Karpas-422 (cell line): ENCODE data around the gene ELAVL1. TPM values are rescaled to one million over a fixed set of nuclear protein-coding genes. Genes with fewer than 3 reads are reported as not detected.

ENCODE experiments used
- DNase-seq: peaks from one replicate; pipeline ENCODE4 v3.0.0-alpha.2; 2015
- H2AFZ ChIP-seq: fragments of 200-600 bp; sonication (generic); 2 replicates; pipeline ENCODE4 v1.6.1; 2014; ENCODE audit warnings: antibody characterized with exemption, low read length, mixed read lengths
- H3K27ac ChIP-seq: fragments of 200-600 bp; sonication (generic); 2 replicates; pipeline ENCODE4 v1.5.1; 2014; ENCODE audit warnings: mild to moderate bottlenecking, low read length, moderate library complexity
- H3K27me3 ChIP-seq: fragments of 200-600 bp; sonication (generic); 2 replicates; pipeline ENCODE4 v1.6.1; 2014; ENCODE audit warnings: low read length, mixed read lengths
- H3K36me3 ChIP-seq: fragments of 200-600 bp; sonication (generic); 2 replicates; pipeline ENCODE4 v1.6.1; 2014; ENCODE audit warnings: low read length, mixed read lengths; ENCODE audit not compliant: insufficient read depth
- H3K4me1 ChIP-seq: fragments of 200-600 bp; sonication (generic); 2 replicates; pipeline ENCODE4 v1.6.1; 2014; ENCODE audit warnings: mild to moderate bottlenecking, low read length, mixed read lengths
- H3K4me2 ChIP-seq: fragments of 200-600 bp; sonication (generic); 2 replicates; pipeline ENCODE4 v1.6.1; 2014; ENCODE audit warnings: low read length, low read depth, mild to moderate bottlenecking; ENCODE audit not compliant: poor library complexity, severe bottlenecking
- H3K4me3 ChIP-seq: fragments of 200-600 bp; sonication (generic); 2 replicates; pipeline ENCODE4 v1.5.1; 2014; ENCODE audit warnings: mild to moderate bottlenecking, antibody characterized with exemption, low read length, mixed read lengths
- H3K79me2 ChIP-seq: fragments of 200-600 bp; sonication (generic); 2 replicates; pipeline ENCODE4 v1.6.1; 2014; ENCODE audit warnings: mild to moderate bottlenecking, low read length, mixed read lengths
- H3K9ac ChIP-seq: fragments of 200-600 bp; sonication (generic); 2 replicates; pipeline ENCODE4 v1.6.0; 2014; ENCODE audit warnings: low read length
- H3K9me2 ChIP-seq: fragments of 200-600 bp; sonication (generic), shearing (Covaris generic); replicated peaks from 2 replicates; pipeline ENCODE4 v1.6.0; 2014; ENCODE audit warnings: mild to moderate bottlenecking, low read length, moderate library complexity; ENCODE audit not compliant: insufficient read depth
- H3K9me3 ChIP-seq: fragments of 300-700, 200-600 bp; sonication (generic); 2 replicates; pipeline ENCODE4 v1.6.1; 2014; ENCODE audit warnings: low read length, mixed read lengths
- H4K20me1 ChIP-seq: fragments of 200-600 bp; sonication (generic); 2 replicates; pipeline ENCODE4 v1.6.1; 2014; ENCODE audit warnings: mild to moderate bottlenecking, antibody characterized with exemption, low read length, low read depth; ENCODE audit not compliant: insufficient read depth
- total RNA-seq: library from RNA; depleted of rRNA; stranded (reverse); fragments of >200 nt; shearing (Covaris generic); gene quantifications from 2 replicates; pipeline ENCODE4 v1.2.3, GENCODE V29; 2014; ENCODE audit warnings: low replicate concordance

The ELAVL1 gene
- total RNA-seq, 1 experiment from 2014 or later = 50.0 TPM

DNA sequence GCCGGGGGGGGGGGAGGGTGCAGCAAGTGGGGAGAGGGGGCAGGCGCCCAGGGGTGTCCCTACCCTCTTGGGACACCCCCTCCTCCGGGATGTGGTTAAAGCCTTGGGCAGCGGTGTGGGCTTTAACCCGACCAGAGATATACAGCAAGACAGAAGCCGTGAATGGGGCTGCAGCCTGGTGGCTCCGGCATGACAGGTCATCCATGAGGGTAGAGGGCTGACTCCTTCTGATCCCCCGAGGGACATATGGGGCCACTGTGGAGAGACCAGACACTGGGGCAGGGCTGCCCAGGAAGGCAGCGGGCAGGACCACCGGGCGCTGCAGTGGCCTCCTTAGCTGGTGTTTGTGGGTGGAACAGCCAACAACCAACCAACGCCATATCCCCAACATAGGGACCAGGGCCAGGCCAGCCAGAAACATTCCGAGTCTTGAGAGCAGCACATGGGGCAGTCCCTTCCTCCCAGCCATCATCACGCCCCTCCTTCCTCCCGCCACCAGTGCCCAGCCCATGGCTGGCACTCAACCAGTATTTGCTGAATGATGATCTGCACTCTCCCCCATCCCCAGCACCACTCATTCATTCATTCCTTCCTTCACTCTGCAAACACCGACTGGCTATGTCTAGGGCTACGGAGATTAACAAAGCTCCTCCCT is 18.2 kb downstream of the ELAVL1 start:
- no peaks in the 10 kb centered on the region for H3K9me2 ChIP-seq
- DNase-seq = no peak
- H3K36me3 ChIP-seq = peaks cover 22% of the 10 kb centered on the region
- no peaks in the 10 kb centered on the region for H3K4me1 ChIP-seq
- no peak overlapping the region for H3K4me2 ChIP-seq
- H3K9ac ChIP-seq = no peak overlapping the region
- H2AFZ ChIP-seq = no peak overlapping the region
- H3K27me3 ChIP-seq = no peaks in the 10 kb centered on the region
- no peak overlapping the region for H3K4me3 ChIP-seq
- no peaks in the 10 kb centered on the region for H3K9me3 ChIP-seq
- peaks cover 50% of the 10 kb centered on the region for H4K20me1 ChIP-seq
- no peak overlapping the region for H3K27ac ChIP-seq
- peaks cover 83% of the 10 kb centered on the region for H3K79me2 ChIP-seq

DNA sequence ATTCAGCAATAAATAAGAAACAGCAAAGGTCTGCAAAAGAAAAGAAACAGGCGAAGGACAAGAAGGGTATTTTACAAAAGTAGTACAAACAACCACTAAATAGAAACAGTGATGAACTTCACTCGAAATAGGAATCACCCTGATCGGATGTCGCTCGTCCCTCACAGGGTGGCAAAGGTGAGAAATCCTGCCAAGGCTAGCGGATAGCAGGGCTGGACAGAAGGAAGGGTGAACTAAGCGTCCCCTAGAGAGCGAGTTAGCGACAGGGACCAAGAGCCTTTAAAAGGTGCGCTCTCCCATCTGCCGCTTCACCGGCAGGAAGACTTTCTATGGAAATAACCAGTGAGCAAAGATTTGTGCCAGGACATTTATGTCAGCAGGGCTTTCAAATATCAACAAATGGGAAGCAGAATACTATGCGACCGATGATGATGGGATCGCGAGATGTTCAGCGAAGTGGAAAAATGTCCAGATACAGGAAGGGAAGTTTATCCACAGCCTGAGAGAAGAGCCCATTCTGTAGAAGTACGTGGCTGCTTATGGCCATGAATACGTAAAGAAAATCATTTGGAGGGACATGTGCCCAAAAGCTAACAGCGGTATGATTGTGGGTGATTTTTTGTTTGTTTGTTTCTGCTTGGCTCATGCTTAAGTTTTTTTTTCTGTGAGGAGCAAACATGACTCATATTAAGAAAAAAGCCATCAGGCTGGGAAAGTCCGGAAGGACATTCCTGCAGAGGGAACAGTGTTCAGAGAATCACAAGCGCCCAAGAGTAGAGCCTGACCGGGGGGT is 18.9 kb downstream of the ELAVL1 start:
- Histone ChIP-seq H3K9me2 (no peaks in the 10 kb centered on the region), H3K9ac (no peak overlapping the region), H3K79me2 (peaks cover 82% of the 10 kb centered on the region)

DNA sequence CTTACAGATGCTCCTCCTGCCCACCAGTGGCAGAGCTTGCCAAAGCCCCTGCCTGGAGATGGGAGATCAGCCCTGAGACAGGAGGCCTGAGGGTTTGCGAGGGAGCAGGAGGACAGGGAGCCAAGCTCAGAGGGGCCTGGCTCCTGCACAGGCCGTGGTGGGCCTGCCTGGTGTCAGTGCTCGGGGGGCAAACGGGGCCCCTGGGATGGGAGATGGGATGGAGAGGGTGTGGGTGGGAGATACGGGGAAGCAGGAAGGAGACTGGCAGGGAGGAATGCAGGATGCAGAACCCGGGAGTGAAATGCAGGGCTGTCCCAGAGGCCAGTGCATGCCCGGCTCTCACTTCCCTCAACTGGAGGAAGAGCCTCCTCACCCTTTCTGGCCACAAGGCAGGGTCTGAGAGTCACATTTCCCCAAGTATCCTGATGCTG is 19.9 kb downstream of the ELAVL1 start:
- Histone ChIP-seq H3K36me3 (peaks cover 17% of the 10 kb centered on the region), H3K9me3 (no peaks in the 10 kb centered on the region), H2AFZ (no peak overlapping the region), H3K79me2 (peaks cover 77% of the 10 kb centered on the region), H3K4me3 (no peak overlapping the region), H3K4me1 (no peaks in the 10 kb centered on the region), H3K9ac (no peak overlapping the region), H3K4me2 (no peak overlapping the region), H3K27me3 (no peaks in the 10 kb centered on the region), H3K9me2 (no peaks in the 10 kb centered on the region), H4K20me1 (peaks cover 58% of the 10 kb centered on the region), H3K27ac (no peak overlapping the region)
- DNase-seq = no peak

More for the DNA sequence above, 18.9 kb downstream of the ELAVL1 start:
- no peaks in the 10 kb centered on the region for H3K4me1 ChIP-seq
- no peaks in the 10 kb centered on the region for H3K27me3 ChIP-seq
- no peaks in the 10 kb centered on the region for H3K9me3 ChIP-seq
- peaks cover 23% of the 10 kb centered on the region; the same call in 1 of the 2 replicates for H3K36me3 ChIP-seq
- no peak overlapping the region for H2AFZ ChIP-seq
- H4K20me1 ChIP-seq = peaks cover 53% of the 10 kb centered on the region
- no peak overlapping the region for H3K27ac ChIP-seq
- no peak overlapping the region for H3K4me3 ChIP-seq
- DNase-seq = no peak
- H3K4me2 ChIP-seq = no peak overlapping the region

DNA sequence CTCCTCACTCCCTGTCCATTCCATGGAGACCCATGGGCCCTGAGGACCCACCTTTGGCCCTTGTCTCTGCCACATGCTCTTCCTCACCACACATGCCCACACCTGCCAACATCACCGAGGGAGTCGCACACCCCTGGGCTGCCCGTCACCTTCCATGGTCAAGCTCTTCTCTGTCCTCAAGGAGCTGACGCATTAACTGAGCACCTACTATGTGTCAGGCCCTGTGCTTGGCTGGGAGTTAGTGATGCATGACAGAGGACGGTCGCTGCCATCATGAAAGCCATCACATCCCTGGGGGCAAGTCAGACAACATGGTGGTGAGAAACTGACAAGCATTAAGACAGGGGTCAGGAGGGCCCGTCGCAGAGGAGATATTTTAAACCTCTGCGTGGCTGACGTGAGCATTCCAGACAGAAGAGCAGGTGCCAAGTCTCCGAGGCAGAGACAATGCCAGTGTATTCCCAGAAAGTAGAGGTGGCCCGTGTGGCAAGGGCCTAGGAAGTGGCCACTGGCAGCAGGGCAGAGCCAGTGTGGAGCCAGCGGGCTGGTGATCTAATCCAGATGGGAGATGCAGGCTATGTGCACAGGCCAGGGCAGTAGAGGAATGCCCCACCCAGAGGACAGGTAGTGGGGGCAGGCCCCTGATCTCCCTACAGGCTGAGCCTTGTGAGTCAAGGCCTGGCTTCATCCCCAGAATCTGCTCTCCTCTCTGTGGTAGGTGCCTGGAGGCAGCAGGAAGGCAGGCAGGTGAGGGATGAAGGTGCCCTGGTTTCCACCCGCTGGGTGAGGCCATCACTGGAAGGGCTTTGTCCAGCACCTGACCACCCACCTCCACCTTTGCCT is 21.2 kb downstream of the ELAVL1 start:
- DNase-seq = no peak
- Histone ChIP-seq H2AFZ (no peak overlapping the region), H3K4me1 (no peaks in the 10 kb centered on the region), H3K27me3 (no peaks in the 10 kb centered on the region), H3K9me2 (no peaks in the 10 kb centered on the region), H3K27ac (no peak overlapping the region), H3K4me2 (no peak overlapping the region), H3K4me3 (no peak overlapping the region), H3K79me2 (peaks cover 69% of the 10 kb centered on the region), H3K9me3 (no peaks in the 10 kb centered on the region), H3K9ac (no peak overlapping the region), H3K36me3 (peaks cover 14% of the 10 kb centered on the region), H4K20me1 (peaks cover 57% of the 10 kb centered on the region)

DNA sequence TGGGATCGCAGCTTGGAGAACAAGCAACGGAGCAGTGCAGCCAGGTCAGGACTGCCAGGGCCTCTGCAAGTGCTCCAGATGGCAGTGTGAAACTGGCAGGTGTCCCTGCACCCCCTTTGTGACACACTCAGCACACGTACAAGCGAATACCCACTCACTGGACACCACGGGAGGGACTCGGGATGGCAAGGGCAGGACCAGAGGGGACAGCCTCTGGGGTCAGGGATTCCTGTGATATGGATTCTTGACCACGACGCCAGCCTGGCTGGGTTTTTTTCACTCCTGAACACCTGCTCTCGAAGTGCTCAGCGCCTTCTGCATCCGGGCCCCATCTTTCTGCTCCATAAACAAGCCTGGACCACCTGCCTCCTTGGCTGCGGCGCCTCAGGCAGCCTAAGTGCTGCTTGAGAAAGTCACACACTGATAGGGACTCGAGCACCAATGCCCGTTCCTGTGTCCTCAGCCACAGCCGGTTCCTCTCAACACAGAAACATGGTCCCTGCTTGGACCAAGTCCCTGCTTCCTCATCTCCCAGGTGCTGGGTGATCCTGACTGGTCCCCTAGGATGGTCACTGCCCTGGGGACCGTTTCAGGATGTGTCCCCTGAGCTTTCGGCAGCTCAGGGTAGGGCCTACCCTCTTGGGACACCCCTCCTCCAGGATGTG is 22.0 kb downstream of the ELAVL1 start:
- Histone ChIP-seq H3K9me3 (no peaks in the 10 kb centered on the region), H3K4me1 (no peaks in the 10 kb centered on the region), H3K27me3 (no peaks in the 10 kb centered on the region), H3K4me3 (no peak overlapping the region), H3K4me2 (no peak overlapping the region), H3K36me3 (peaks cover 14% of the 10 kb centered on the region), H2AFZ (no peak overlapping the region), H3K79me2 (peaks cover 61% of the 10 kb centered on the region), H4K20me1 (peaks cover 53% of the 10 kb centered on the region), H3K9me2 (no peaks in the 10 kb centered on the region), H3K9ac (no peak overlapping the region), H3K27ac (no peak overlapping the region)
- no peak for DNase-seq

DNA sequence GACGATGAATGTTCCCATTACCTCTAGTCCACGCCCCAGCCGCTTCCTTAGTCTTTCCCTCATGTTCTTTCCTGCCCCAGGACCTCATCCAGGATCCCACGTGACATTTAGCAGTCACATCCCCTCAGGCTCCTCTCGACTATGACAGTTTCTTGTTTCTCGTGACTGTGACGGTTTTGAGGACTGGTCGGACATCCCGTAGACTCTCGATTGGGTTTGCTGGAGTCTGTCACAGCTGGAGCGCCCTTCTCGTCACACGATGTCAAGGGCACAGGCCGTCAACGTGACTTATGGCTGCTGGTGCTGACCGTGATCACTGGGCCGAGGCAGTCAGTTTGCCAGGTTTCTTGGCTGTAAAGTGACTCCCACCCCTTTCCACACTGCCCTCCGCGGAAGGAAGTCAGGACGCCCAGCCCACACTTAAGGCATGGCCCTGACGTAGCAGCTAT is 22.8 kb downstream of the ELAVL1 start:
- Histone ChIP-seq H4K20me1 (peaks cover 46% of the 10 kb centered on the region), H3K4me1 (no peaks in the 10 kb centered on the region), H3K4me2 (no peak overlapping the region), H3K36me3 (peaks cover 14% of the 10 kb centered on the region), H3K27me3 (no peaks in the 10 kb centered on the region), H3K79me2 (peaks cover 53% of the 10 kb centered on the region), H3K9me2 (no peaks in the 10 kb centered on the region), H3K9me3 (no peaks in the 10 kb centered on the region), H3K4me3 (no peak overlapping the region), H2AFZ (no peak overlapping the region), H3K27ac (no peak overlapping the region), H3K9ac (no peak overlapping the region)
- no peak for DNase-seq

DNA sequence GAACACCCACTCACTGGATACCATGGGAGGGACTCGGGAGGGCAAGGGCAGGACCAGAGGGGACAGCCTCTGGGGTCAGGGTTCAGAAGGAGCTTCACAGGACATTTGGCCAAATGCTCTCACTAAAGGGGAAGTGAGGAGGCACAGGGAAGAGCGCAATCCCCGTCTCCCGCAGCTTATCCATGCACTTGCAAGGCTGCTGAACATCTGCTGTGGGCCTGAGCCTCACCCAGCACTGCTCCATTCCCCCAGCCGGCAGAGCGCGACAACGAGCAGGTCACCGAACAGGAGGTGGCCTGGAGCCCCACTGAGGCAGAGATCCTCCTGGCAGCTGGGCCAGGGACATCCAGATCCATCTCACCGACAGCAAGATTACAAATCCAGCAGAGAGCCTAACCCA is 23.3 kb downstream of the ELAVL1 start:
- H3K9me2 ChIP-seq = no peaks in the 10 kb centered on the region
- DNase-seq = no peak
- H3K27me3 ChIP-seq = no peaks in the 10 kb centered on the region
- H3K4me1 ChIP-seq = no peaks in the 10 kb centered on the region
- no peak overlapping the region for H3K9ac ChIP-seq
- no peak overlapping the region for H3K4me2 ChIP-seq
- no peak overlapping the region for H3K4me3 ChIP-seq
- H3K27ac ChIP-seq = no peak overlapping the region
- H3K36me3 ChIP-seq = peaks cover 14% of the 10 kb centered on the region
- peaks cover 41% of the 10 kb centered on the region for H4K20me1 ChIP-seq
- H2AFZ ChIP-seq = no peak overlapping the region
- H3K9me3 ChIP-seq = no peaks in the 10 kb centered on the region
- peaks cover 48% of the 10 kb centered on the region for H3K79me2 ChIP-seq
